ENCODE measurements around the gene PLA2G3.

DNA sequence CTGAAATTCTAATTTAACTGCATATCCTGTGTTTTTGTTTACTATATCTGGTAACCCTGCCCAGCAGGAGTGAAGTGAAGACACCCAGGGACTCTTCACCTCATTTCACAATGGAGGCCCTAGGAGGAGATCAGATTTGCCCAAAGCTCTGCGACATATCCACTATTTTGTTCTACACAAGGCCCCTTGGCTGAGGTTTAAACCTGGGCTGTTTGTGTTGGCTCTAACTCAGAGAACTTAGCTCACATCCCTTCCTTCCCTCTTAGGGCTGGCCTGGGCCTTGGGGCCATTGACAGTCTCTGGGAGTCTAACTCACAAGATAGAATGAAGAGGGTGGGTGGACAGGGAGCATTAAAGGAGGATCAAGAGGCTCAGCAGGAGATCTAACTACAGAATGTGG lies 8.2 kb upstream of the PLA2G3 start:
- TF ChIP-seq, protein P1, sequence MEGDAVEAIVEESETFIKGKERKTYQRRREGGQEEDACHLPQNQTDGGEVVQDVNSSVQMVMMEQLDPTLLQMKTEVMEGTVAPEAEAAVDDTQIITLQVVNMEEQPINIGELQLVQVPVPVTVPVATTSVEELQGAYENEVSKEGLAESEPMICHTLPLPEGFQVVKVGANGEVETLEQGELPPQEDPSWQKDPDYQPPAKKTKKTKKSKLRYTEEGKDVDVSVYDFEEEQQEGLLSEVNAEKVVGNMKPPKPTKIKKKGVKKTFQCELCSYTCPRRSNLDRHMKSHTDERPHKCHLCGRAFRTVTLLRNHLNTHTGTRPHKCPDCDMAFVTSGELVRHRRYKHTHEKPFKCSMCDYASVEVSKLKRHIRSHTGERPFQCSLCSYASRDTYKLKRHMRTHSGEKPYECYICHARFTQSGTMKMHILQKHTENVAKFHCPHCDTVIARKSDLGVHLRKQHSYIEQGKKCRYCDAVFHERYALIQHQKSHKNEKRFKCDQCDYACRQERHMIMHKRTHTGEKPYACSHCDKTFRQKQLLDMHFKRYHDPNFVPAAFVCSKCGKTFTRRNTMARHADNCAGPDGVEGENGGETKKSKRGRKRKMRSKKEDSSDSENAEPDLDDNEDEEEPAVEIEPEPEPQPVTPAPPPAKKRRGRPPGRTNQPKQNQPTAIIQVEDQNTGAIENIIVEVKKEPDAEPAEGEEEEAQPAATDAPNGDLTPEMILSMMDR (IDR thresholded peaks at IDR 0.05): no peak
- TF ChIP-seq POLR2A (IDR thresholded peaks at IDR 0.05): no peak

All from adrenal gland (tissue), 5 donors.